ENCODE data around the gene SLC22A2.

SLC22A2 gene

GRCh38 chr6:160284575-160284974, 26.0 kb upstream of the SLC22A2 start:
- H3K9me3 ChIP-seq (ENCODE audit: control insufficient read depth in 1 of 2, low read length in 2 of 2) = no peaks in the 10 kb centered on the region
- no peaks in the 10 kb centered on the region for H3K36me3 ChIP-seq (ENCODE audit: control insufficient read depth in 1 of 2, insufficient read depth in 2 of 2, low read length in 2 of 2)
- H3K27me3 ChIP-seq (ENCODE audit: low read depth, low read length) = no peaks in the 10 kb centered on the region
- H3K27ac ChIP-seq (ENCODE audit: low read length) = no peak overlapping the region
- no peak overlapping the region for H3K4me3 ChIP-seq (ENCODE audit: low read depth in 1 of 2, low read length in 2 of 2)
- H3K4me1 ChIP-seq (ENCODE audit: control insufficient read depth in 1 of 2, insufficient read depth in 2 of 2, low read length in 2 of 2) = no peaks in the 10 kb centered on the region

- no peak overlapping the region for H3K27ac ChIP-seq (ENCODE audit: low read length)
- no peaks in the 10 kb centered on the region for H3K9me3 ChIP-seq (ENCODE audit: control insufficient read depth in 1 of 2, low read length in 2 of 2)
- no peaks in the 10 kb centered on the region for H3K4me1 ChIP-seq (ENCODE audit: control insufficient read depth in 1 of 2, insufficient read depth in 2 of 2, low read length in 2 of 2)
- H3K36me3 ChIP-seq (ENCODE audit: control insufficient read depth in 1 of 2, insufficient read depth in 2 of 2, low read length in 2 of 2) = no peaks in the 10 kb centered on the region
- no peaks in the 10 kb centered on the region for H3K27me3 ChIP-seq (ENCODE audit: low read depth, low read length)
- no peak overlapping the region for H3K4me3 ChIP-seq (ENCODE audit: low read depth in 1 of 2, low read length in 2 of 2)
Measured at GRCh38 chr6:160282444-160282843, 23.8 kb upstream of the SLC22A2 start.

- Histone ChIP-seq H3K4me1 (ENCODE audit: control insufficient read depth in 1 of 2, insufficient read depth in 2 of 2, low read length in 2 of 2) (no peaks in the 10 kb centered on the region), H3K36me3 (ENCODE audit: control insufficient read depth in 1 of 2, insufficient read depth in 2 of 2, low read length in 2 of 2) (no peaks in the 10 kb centered on the region), H3K27ac (ENCODE audit: low read length) (no peak overlapping the region), H3K4me3 (ENCODE audit: low read depth in 1 of 2, low read length in 2 of 2) (no peak overlapping the region), H3K9me3 (ENCODE audit: control insufficient read depth in 1 of 2, low read length in 2 of 2) (no peaks in the 10 kb centered on the region), H3K27me3 (ENCODE audit: low read depth, low read length) (no peaks in the 10 kb centered on the region)
Measured at GRCh38 chr6:160279850-160280249, 21.2 kb upstream of the SLC22A2 start.

GRCh38 chr6:160278786-160279310, 20.2 kb upstream of the SLC22A2 start:
- Histone ChIP-seq H3K27ac (ENCODE audit: low read length) (no peak overlapping the region), H3K27me3 (ENCODE audit: low read depth, low read length) (no peaks in the 10 kb centered on the region)

GRCh38 chr6:160278311-160278710, 19.7 kb upstream of the SLC22A2 start:
- Histone ChIP-seq H3K9me3 (ENCODE audit: control insufficient read depth in 1 of 2, low read length in 2 of 2) (no peaks in the 10 kb centered on the region), H3K27ac (ENCODE audit: low read length) (no peak overlapping the region), H3K4me3 (ENCODE audit: low read depth in 1 of 2, low read length in 2 of 2) (no peak overlapping the region)

More at GRCh38 chr6:160278786-160279310, 20.2 kb upstream of the SLC22A2 start:
- H3K4me3 ChIP-seq (ENCODE audit: low read depth in 1 of 2, low read length in 2 of 2) = no peak overlapping the region
- H3K9me3 ChIP-seq (ENCODE audit: control insufficient read depth in 1 of 2, low read length in 2 of 2) = no peaks in the 10 kb centered on the region
- H3K4me1 ChIP-seq (ENCODE audit: control insufficient read depth in 1 of 2, insufficient read depth in 2 of 2, low read length in 2 of 2) = no peaks in the 10 kb centered on the region
- H3K36me3 ChIP-seq (ENCODE audit: control insufficient read depth in 1 of 2, insufficient read depth in 2 of 2, low read length in 2 of 2) = no peaks in the 10 kb centered on the region

GRCh38 chr6:160277546-160277945, 18.9 kb upstream of the SLC22A2 start:
- no peaks in the 10 kb centered on the region for H3K4me1 ChIP-seq (ENCODE audit: control insufficient read depth in 1 of 2, insufficient read depth in 2 of 2, low read length in 2 of 2)
- H3K27me3 ChIP-seq (ENCODE audit: low read depth, low read length) = no peaks in the 10 kb centered on the region
- no peak overlapping the region for H3K4me3 ChIP-seq (ENCODE audit: low read depth in 1 of 2, low read length in 2 of 2)

More at GRCh38 chr6:160278311-160278710, 19.7 kb upstream of the SLC22A2 start:
- Histone ChIP-seq H3K4me1 (ENCODE audit: control insufficient read depth in 1 of 2, insufficient read depth in 2 of 2, low read length in 2 of 2) (no peaks in the 10 kb centered on the region), H3K36me3 (ENCODE audit: control insufficient read depth in 1 of 2, insufficient read depth in 2 of 2, low read length in 2 of 2) (no peaks in the 10 kb centered on the region), H3K27me3 (ENCODE audit: low read depth, low read length) (no peaks in the 10 kb centered on the region)

GRCh38 chr6:160277144-160277543, 18.5 kb upstream of the SLC22A2 start:
- no peaks in the 10 kb centered on the region for H3K9me3 ChIP-seq (ENCODE audit: control insufficient read depth in 1 of 2, low read length in 2 of 2)

More at GRCh38 chr6:160277546-160277945, 18.9 kb upstream of the SLC22A2 start:
- Histone ChIP-seq H3K36me3 (ENCODE audit: control insufficient read depth in 1 of 2, insufficient read depth in 2 of 2, low read length in 2 of 2) (no peaks in the 10 kb centered on the region), H3K9me3 (ENCODE audit: control insufficient read depth in 1 of 2, low read length in 2 of 2) (no peaks in the 10 kb centered on the region), H3K27ac (ENCODE audit: low read length) (no peak overlapping the region)

GRCh38 chr6:160276126-160276525, 17.5 kb upstream of the SLC22A2 start:
- H3K4me1 ChIP-seq (ENCODE audit: control insufficient read depth in 1 of 2, insufficient read depth in 2 of 2, low read length in 2 of 2) = no peaks in the 10 kb centered on the region
- no peaks in the 10 kb centered on the region for H3K27me3 ChIP-seq (ENCODE audit: low read depth, low read length)
- H3K4me3 ChIP-seq (ENCODE audit: low read depth in 1 of 2, low read length in 2 of 2) = no peak overlapping the region
- H3K27ac ChIP-seq (ENCODE audit: low read length) = no peak overlapping the region
- no peaks in the 10 kb centered on the region for H3K9me3 ChIP-seq (ENCODE audit: control insufficient read depth in 1 of 2, low read length in 2 of 2)
- H3K36me3 ChIP-seq (ENCODE audit: control insufficient read depth in 1 of 2, insufficient read depth in 2 of 2, low read length in 2 of 2) = no peaks in the 10 kb centered on the region

More at GRCh38 chr6:160277144-160277543, 18.5 kb upstream of the SLC22A2 start:
- H3K27ac ChIP-seq (ENCODE audit: low read length) = no peak overlapping the region
- H3K27me3 ChIP-seq (ENCODE audit: low read depth, low read length) = no peaks in the 10 kb centered on the region
- H3K4me1 ChIP-seq (ENCODE audit: control insufficient read depth in 1 of 2, insufficient read depth in 2 of 2, low read length in 2 of 2) = no peaks in the 10 kb centered on the region
- H3K4me3 ChIP-seq (ENCODE audit: low read depth in 1 of 2, low read length in 2 of 2) = no peak overlapping the region
- H3K36me3 ChIP-seq (ENCODE audit: control insufficient read depth in 1 of 2, insufficient read depth in 2 of 2, low read length in 2 of 2) = no peaks in the 10 kb centered on the region

GRCh38 chr6:160275511-160276003, 16.9 kb upstream of the SLC22A2 start:
- Histone ChIP-seq H3K27ac (ENCODE audit: low read length) (no peak overlapping the region), H3K27me3 (ENCODE audit: low read depth, low read length) (no peaks in the 10 kb centered on the region), H3K9me3 (ENCODE audit: control insufficient read depth in 1 of 2, low read length in 2 of 2) (no peaks in the 10 kb centered on the region), H3K4me1 (ENCODE audit: control insufficient read depth in 1 of 2, insufficient read depth in 2 of 2, low read length in 2 of 2) (no peaks in the 10 kb centered on the region), H3K4me3 (ENCODE audit: low read depth in 1 of 2, low read length in 2 of 2) (no peak overlapping the region), H3K36me3 (ENCODE audit: control insufficient read depth in 1 of 2, insufficient read depth in 2 of 2, low read length in 2 of 2) (no peaks in the 10 kb centered on the region)

GRCh38 chr6:160274871-160275510, 16.4 kb upstream of the SLC22A2 start:
- no peaks in the 10 kb centered on the region for H3K4me1 ChIP-seq (ENCODE audit: control insufficient read depth in 1 of 2, insufficient read depth in 2 of 2, low read length in 2 of 2)
- H3K9me3 ChIP-seq (ENCODE audit: control insufficient read depth in 1 of 2, low read length in 2 of 2) = no peaks in the 10 kb centered on the region
- H3K4me3 ChIP-seq (ENCODE audit: low read depth in 1 of 2, low read length in 2 of 2) = no peak overlapping the region
- no peaks in the 10 kb centered on the region for H3K27me3 ChIP-seq (ENCODE audit: low read depth, low read length)
- no peaks in the 10 kb centered on the region for H3K36me3 ChIP-seq (ENCODE audit: control insufficient read depth in 1 of 2, insufficient read depth in 2 of 2, low read length in 2 of 2)
- no peak overlapping the region for H3K27ac ChIP-seq (ENCODE audit: low read length)

GRCh38 chr6:160273750-160274149, 15.1 kb upstream of the SLC22A2 start:
- no peak overlapping the region for H3K27ac ChIP-seq (ENCODE audit: low read length)
- H3K4me3 ChIP-seq (ENCODE audit: low read depth in 1 of 2, low read length in 2 of 2) = no peak overlapping the region
- no peaks in the 10 kb centered on the region for H3K9me3 ChIP-seq (ENCODE audit: control insufficient read depth in 1 of 2, low read length in 2 of 2)
- H3K36me3 ChIP-seq (ENCODE audit: control insufficient read depth in 1 of 2, insufficient read depth in 2 of 2, low read length in 2 of 2) = no peaks in the 10 kb centered on the region
- no peaks in the 10 kb centered on the region for H3K4me1 ChIP-seq (ENCODE audit: control insufficient read depth in 1 of 2, insufficient read depth in 2 of 2, low read length in 2 of 2)
- no peaks in the 10 kb centered on the region for H3K27me3 ChIP-seq (ENCODE audit: low read depth, low read length)

GRCh38 chr6:160273196-160273595, 14.6 kb upstream of the SLC22A2 start:
- no peak overlapping the region for H3K27ac ChIP-seq (ENCODE audit: low read length)

More at GRCh38 chr6:160273196-160273595, 14.6 kb upstream of the SLC22A2 start:
- no peaks in the 10 kb centered on the region for H3K36me3 ChIP-seq (ENCODE audit: control insufficient read depth in 1 of 2, insufficient read depth in 2 of 2, low read length in 2 of 2)
- no peaks in the 10 kb centered on the region for H3K27me3 ChIP-seq (ENCODE audit: low read depth, low read length)
- H3K4me1 ChIP-seq (ENCODE audit: control insufficient read depth in 1 of 2, insufficient read depth in 2 of 2, low read length in 2 of 2) = no peaks in the 10 kb centered on the region
- no peak overlapping the region for H3K4me3 ChIP-seq (ENCODE audit: low read depth in 1 of 2, low read length in 2 of 2)
- H3K9me3 ChIP-seq (ENCODE audit: control insufficient read depth in 1 of 2, low read length in 2 of 2) = no peaks in the 10 kb centered on the region
